ENCODE measurements around the gene KRT3.

KRT3 gene

GRCh38 chr12:52813203-52813819, 17.4 kb upstream of the KRT3 start:
- DNase-seq: no peak

DNA sequence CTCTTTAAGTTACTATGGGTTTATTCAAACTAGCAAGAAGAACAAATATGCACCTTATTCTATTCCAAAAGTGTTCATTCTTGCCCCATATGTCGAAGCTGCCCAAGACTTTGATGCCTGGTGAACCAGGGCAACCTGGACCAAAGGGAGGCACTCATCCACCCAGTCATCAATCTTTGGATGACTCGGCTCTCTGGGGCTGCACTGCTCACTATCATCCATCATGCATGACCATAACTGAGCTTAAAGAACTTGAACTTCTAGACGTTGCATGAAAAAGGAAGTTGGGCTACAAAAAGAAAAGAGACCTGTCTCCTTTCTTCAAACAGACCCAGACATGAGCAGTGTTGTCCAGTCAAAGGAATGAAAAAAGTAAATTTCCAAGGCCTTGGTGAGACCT, 16.8 kb upstream of the KRT3 start:
- peak; percentile 18 for DNase-seq

DNA sequence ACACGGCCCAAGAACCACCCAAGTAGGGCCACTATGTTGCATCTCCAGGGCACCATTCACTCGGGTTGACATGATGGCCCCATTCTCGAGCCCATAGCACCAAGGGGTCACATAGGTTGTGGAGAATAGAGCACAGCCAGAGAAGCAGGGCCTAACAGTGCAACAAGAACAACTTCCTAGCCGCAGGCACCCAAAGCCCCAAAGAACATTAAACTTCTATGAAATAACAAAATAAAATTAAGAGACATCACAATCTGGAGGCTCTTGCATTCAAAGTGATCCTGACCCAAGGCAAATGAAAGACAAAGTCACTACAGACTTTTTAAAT, 16.1 kb upstream of the KRT3 start:
- DNase-seq: no peak

DNA sequence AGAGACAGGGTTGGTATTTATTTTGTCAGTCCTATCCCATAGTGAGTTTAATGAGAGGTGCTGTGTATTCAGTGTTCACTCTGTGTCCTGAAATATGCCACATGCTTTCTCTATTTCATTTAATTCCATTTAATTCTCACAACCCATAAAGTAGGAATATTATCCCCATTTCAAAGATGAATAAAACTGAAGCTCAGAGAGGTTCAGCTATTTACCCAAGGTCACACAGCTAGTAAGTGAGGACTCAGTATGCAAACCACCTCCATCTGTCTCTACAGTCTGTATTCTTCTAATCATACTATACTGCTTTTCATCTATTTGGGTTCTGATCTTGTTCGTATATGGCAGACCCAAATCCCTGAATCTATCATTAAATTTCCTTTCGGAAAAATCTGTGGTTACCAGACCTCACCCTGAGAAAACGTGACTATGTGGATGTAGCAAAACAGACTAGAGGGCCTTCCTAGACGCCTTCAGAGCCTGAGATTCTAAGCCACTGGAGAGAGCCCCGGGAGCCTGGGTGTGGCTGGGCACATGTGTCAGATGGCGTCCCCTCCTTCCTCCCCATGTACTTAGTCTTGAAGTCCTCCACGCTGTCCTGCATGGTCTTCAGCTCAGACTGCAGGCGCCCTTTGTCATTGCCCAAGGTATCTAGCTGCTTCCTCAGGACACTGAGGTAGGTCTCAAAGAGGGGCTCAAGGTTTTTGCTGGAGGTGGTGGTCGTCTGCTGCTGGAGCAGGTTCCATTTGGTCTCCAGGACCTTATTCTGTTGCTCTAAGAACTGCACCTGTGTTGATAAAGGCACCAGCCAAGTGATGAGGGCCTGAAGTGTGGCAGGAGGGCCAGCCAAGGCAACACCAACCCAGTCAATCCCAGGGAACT, 15.5 kb upstream of the KRT3 start:
- no peak for DNase-seq

DNA sequence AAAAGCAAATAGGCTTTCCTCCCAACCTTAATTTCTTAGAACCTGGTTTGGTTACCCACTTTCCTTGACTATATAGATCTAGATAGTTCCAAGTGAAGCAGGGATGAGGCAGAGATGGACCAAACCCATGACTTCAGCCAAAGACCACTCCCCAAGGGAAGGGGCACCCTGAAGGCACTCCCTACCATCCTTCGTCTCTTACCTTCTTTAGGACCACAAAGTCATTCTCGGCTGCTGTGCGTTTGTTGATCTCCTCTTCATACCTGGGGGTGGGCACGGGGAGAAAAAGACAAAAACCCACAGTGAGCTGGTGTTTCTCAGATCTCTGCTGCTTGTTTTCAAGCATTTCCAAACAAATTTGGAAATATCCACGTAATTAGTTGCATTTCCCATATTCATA, 14.6 kb upstream of the KRT3 start:
- DNase-seq: no peak

DNA sequence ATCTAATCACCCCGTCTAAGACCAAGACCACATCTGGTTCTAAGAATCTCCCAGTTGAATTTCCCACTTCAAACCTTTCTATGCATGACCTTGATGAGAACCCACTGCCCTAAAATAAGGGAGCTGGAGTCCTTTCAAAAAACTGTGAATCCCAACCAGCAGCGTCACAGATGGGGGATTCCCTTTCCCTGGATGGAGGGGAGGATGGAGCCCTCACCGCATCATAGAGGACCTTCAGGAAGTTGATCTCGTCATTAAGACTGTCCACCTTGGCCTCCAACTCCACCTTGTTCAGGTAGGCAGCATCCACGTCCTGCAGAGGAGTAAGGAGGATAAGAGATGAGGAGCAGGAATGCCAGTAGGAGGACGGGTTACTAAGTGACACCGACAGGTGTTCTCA, 13.2 kb upstream of the KRT3 start:
- no peak for DNase-seq

GRCh38 chr12:52808573-52809160, 12.8 kb upstream of the KRT3 start:
- DNase-seq: no peak

- no peak for DNase-seq
These were observed 11.9 kb upstream of the KRT3 start for GRCh38 chr12:52807544-52808470.

GRCh38 chr12:52806821-52807543, 11.1 kb upstream of the KRT3 start:
- no peak for DNase-seq

- DNase-seq: no peak
These were observed 10.4 kb upstream of the KRT3 start for GRCh38 chr12:52806169-52806811.

- no peak for DNase-seq
These were observed 9.8 kb upstream of the KRT3 start for GRCh38 chr12:52805739-52806138.

GRCh38 chr12:52805000-52805399, 9.1 kb upstream of the KRT3 start:
- DNase-seq: peak; percentile 47

DNA sequence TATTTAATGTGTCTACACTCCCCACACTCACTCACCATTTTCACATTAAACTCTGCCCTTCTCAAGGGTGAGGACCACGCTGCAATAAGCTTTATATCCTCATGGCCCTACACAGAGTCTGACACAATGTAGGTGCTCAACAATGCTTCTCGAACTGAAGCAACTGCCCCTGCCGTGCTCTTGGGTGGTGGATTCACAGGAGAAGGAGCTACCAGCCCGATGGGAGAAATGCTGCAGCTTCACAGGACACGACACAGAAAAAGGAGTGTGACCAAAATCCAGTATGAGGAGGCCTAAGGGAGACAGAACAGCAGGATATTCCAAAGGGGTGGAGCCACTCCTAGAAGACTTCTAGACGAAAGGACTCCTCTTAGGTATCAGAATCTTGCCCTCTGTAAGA, 6.5 kb upstream of the KRT3 start:
- no peak for DNase-seq

- no peak for DNase-seq
These were observed 5.9 kb upstream of the KRT3 start for GRCh38 chr12:52801773-52802172.

GRCh38 chr12:52800259-52800917, 4.5 kb upstream of the KRT3 start:
- DNase-seq: no peak

- DNase-seq: no peak
These were observed 3.7 kb upstream of the KRT3 start for GRCh38 chr12:52799505-52800211.

DNA sequence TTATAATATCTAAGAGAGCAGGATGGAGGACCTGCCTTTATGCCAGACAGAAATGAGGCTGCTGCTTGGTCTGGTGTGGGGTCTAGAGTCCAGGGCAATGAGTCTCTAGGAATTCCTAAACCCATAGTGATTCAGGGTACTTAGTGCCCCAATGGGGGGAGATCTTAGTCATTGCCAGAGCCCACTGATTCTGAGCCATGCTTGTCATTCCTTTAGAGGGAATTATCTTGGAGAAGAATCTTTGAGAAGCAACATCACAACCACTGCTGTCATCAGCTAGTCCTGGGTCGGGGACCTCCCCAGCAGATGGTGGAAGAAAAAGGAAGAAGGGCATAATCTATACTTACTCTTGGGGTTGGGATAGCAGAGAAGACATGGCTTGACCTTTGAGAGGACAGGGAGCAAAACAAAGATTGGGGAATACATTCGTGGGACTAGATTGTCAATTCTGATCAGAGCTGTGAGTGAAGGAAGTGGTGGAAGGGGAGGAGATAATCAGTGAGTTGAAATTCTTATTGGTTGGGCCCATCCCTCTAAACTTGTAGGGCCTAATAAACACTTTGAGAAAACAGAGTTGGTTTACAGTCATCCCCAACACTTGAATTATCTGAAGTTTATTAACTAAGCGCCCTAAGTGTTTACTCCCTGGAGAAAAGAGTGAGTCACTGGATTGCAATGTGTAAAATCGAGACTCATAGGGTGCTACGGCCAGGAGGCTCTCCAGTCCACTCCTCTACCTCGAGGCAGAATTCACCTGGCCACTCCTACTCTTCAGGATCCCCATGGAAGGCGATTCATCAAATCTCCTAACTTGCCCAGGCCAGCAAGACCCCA, 3.0 kb upstream of the KRT3 start:
- DNase-seq: no peak

DNA sequence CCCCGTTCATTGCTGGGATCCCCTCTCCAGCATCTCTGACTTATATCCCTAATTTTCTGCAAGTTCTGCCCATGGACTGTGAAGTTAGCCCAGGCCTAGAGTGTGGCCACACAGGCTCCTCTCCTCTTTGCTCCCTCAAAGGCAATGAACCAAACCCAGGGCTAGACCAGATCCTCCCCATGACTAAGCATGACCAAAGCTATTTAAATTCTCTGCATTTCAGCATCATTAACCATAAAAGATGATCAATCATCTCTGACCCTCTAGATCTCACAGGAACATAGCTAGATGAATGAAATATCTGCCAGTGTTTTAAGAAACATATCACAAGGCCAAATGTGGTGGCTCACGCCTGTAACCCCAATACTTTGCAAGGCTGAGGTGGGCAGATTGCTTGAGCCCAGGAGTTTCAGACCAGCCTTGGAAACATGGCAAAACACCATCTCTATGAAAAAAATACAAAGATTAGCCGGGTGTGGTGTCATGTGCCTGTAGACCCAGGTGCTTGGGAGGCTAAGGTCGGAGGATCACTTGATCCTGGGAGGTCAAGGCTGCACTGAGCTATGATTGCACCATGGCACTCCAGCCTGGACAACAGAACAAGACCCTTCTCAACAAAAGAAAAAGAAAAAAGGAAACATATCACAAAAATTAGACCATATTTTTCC, 2.2 kb upstream of the KRT3 start:
- DNase-seq: peak; percentile 47

DNA sequence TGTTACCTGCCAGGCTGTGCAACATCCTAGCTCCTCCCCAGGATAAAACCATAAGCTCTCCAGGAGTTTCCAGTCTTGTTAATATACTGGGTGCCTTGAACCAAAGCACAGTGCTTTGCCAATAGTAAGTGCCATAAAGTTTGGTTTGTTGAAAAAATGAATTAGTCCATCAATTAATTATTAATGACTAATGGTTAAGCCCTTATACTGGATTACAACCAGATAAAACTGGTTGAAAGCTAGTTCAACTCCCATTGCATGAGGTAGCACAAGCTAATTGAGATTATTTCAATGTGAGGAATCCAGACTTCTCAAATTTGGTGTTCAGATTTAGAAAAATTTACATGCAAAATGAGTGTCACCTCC, 1.6 kb upstream of the KRT3 start:
- no peak for DNase-seq
